IMR-90 (cell line): ENCODE measurements around the gene PFKP. TPM values are rescaled to one million over a fixed set of nuclear protein-coding genes. Genes with fewer than 3 reads are reported as not detected.

Experiments used
- ATAC-seq: fragments of 200-7000 bp; cut with Tn5 transposase; 2 replicates; pipeline ENCODE4 v1.9.1; 2020; ENCODE audit warnings: low read depth, mild to moderate bottlenecking, moderate library complexity
- BruUV-seq: library from RNA; stranded (reverse); fragments of 400-500 nt; replicated peaks from 2 replicates; lab custom pipeline; 2021; lab: Mats Ljungman, UMichigan
- CTCF ChIA-PET: fragments of 300-600 bp; formaldehyde crosslinking; extraction: SDS; loops from one replicate; lab custom pipeline; 2021; ENCODE audit warnings: antibody characterized with exemption; lab: Yijun Ruan, JAX
- POLR2A ChIA-PET: fragments of 300-600 bp; sonication (Branson Sonifier 250); formaldehyde crosslinking; loops from one replicate; lab custom pipeline; 2022; ENCODE audit warnings: antibody characterized with exemption; ENCODE audit not compliant: unreplicated experiment; lab: Charles Lee
- DNase-seq: peaks from one replicate; pipeline ENCODE4 v3.0.0; 2013
- H2AFZ ChIP-seq: replicated peaks from 2 replicates; pipeline ENCODE3; 2013; ENCODE audit warnings: low read length, mild to moderate bottlenecking; ENCODE audit not compliant: poor library complexity
- H2AK5ac ChIP-seq: 2 replicates; pipeline ENCODE4 v1.6.1; 2013; ENCODE audit warnings: low read depth, low read length, inconsistent platforms
- H2AK9ac ChIP-seq: replicated peaks from 2 replicates; pipeline ENCODE3; 2013; ENCODE audit warnings: mild to moderate bottlenecking, low read depth, low read length, moderate library complexity; ENCODE audit not compliant: poor library complexity
- H2BK120ac ChIP-seq: 2 replicates; pipeline ENCODE4 v1.6.1; 2013; ENCODE audit warnings: low read depth, low read length, inconsistent platforms
- H2BK15ac ChIP-seq: 3 replicates; pipeline ENCODE4 v1.6.1; 2013; ENCODE audit warnings: low read depth, low read length, inconsistent platforms
- H2BK20ac ChIP-seq: 2 replicates; pipeline ENCODE4 v1.6.1; 2013; ENCODE audit warnings: low read depth, mild to moderate bottlenecking, inconsistent platforms, low read length, moderate library complexity
- H2BK5ac ChIP-seq: 2 replicates; pipeline ENCODE4 v1.6.1; 2013; ENCODE audit warnings: mild to moderate bottlenecking, low read depth, low read length, inconsistent platforms; ENCODE audit not compliant: poor library complexity, severe bottlenecking
- H3K14ac ChIP-seq: replicated peaks from 2 replicates; pipeline ENCODE4 v1.6.1; 2013; ENCODE audit warnings: low read depth, low read length, inconsistent platforms
- H3K18ac ChIP-seq: 2 replicates; pipeline ENCODE4 v1.6.1; 2013; ENCODE audit warnings: low read depth, low read length, control low read depth
- H3K23ac ChIP-seq: 2 replicates; pipeline ENCODE4 v1.6.1; 2013; ENCODE audit warnings: low read depth, low read length, inconsistent platforms
- H3K27ac ChIP-seq: 2 replicates; pipeline ENCODE4 v1.5.1; 2013; ENCODE audit warnings: mild to moderate bottlenecking, control low read depth, low read length; ENCODE audit not compliant: insufficient read depth
- H3K27me3 ChIP-seq: 2 replicates; pipeline ENCODE4 v1.6.1; 2013; ENCODE audit warnings: low read length; ENCODE audit not compliant: control insufficient read depth, insufficient read depth
- H3K36me3 ChIP-seq: 2 replicates; pipeline ENCODE4 v1.6.1; 2013; ENCODE audit warnings: low read length, mixed read lengths; ENCODE audit not compliant: control insufficient read depth, insufficient read depth
- H3K4ac ChIP-seq: 2 replicates; pipeline ENCODE4 v1.6.1; 2013; ENCODE audit warnings: low read depth, low read length, inconsistent platforms
- H3K4me1 ChIP-seq: 2 replicates; pipeline ENCODE4 v1.6.1; 2013; ENCODE audit warnings: low read length, mixed read lengths; ENCODE audit not compliant: control insufficient read depth, insufficient read depth
- H3K4me2 ChIP-seq: 2 replicates; pipeline ENCODE4 v1.6.1; 2013; ENCODE audit warnings: low read depth, mild to moderate bottlenecking, control low read depth, low read length, moderate library complexity
- H3K4me3 ChIP-seq: 2 replicates; pipeline ENCODE4 v1.5.1; 2013; ENCODE audit warnings: low read depth, mild to moderate bottlenecking, control low read depth, low read length, moderate library complexity; ENCODE audit not compliant: insufficient read depth
- H3K56ac ChIP-seq: 2 replicates; pipeline ENCODE4 v1.6.1; 2013; ENCODE audit warnings: low read length, inconsistent platforms; ENCODE audit not compliant: insufficient read depth; ENCODE audit errors: extremely low read depth
- H3K79me1 ChIP-seq, 2 experiments: 2 replicates each; pipeline ENCODE4 v1.6.1; 2013; ENCODE audit warnings: low read length in 2 of 2, inconsistent platforms in 1 of 2, low read depth in 1 of 2
- H3K9ac ChIP-seq: 2 replicates; pipeline ENCODE4 v1.6.1; 2013; ENCODE audit warnings: low read depth, low read length, control low read depth
- H3K9me1 ChIP-seq: 2 replicates; pipeline ENCODE4 v1.6.1; 2013; ENCODE audit warnings: low read length, inconsistent platforms; ENCODE audit not compliant: insufficient read depth
- H3K9me3 ChIP-seq: 2 replicates; pipeline ENCODE4 v1.6.1; 2013; ENCODE audit warnings: low read length; ENCODE audit not compliant: control insufficient read depth, insufficient read depth
- H4K20me1 ChIP-seq: 2 replicates; pipeline ENCODE4 v1.6.1; 2013; ENCODE audit warnings: low read length, inconsistent platforms; ENCODE audit not compliant: insufficient read depth
- H4K5ac ChIP-seq: 2 replicates; pipeline ENCODE4 v1.6.1; 2013; ENCODE audit warnings: mild to moderate bottlenecking, low read depth, low read length, control low read depth
- H4K8ac ChIP-seq, 2 experiments: 2 replicates each; pipeline ENCODE4 v1.6.1; 2013; ENCODE audit warnings: low read depth in 2 of 2, low read length in 2 of 2, control low read depth in 1 of 2, inconsistent platforms in 1 of 2
- H4K91ac ChIP-seq: 2 replicates; pipeline ENCODE4 v1.6.1; 2013; ENCODE audit warnings: low read depth, low read length, inconsistent platforms; ENCODE audit not compliant: insufficient read depth
- CEBPB ChIP-seq: IDR thresholded peaks from 2 replicates; pipeline ENCODE4 v1.6.1; 2012; ENCODE audit warnings: low read depth, low read length, improper control_type of control experiment
- FOS ChIP-seq: fragments of 150-350 bp; IDR thresholded peaks from 2 replicates; pipeline ENCODE4 v1.6.1; 2016; ENCODE audit warnings: low read depth, low read length
- MAFK ChIP-seq: IDR thresholded peaks from 2 replicates; pipeline ENCODE4 v1.6.1; 2012; ENCODE audit warnings: low read depth, low read length, improper control_type of control experiment
- MAZ ChIP-seq: IDR thresholded peaks from 2 replicates; pipeline ENCODE4 v1.6.1; 2012; ENCODE audit warnings: low read depth, mild to moderate bottlenecking, low read length, improper control_type of control experiment, moderate library complexity, borderline replicate concordance
- POLR2A ChIP-seq: IDR thresholded peaks from 2 replicates; pipeline ENCODE4 v1.6.1; 2012; ENCODE audit warnings: mild to moderate bottlenecking, low read depth, low read length
- WGBS, 2 experiments: methylation state at CpG; one replicate each; pipeline versions ENCODE4 v1.1.5 to v1.1.7; 2013; ENCODE audit warnings: missing lambda C conversion rate in 2 of 2; ENCODE audit not compliant: insufficient read length in 1 of 2; ENCODE audit errors: extremely low coverage in 2 of 2; 5-methylcytosine and 5-hydroxymethylcytosine counted together
- dilution Hi-C: fragments of 300-500 bp; cut with HindIII; formaldehyde crosslinking; loops from one replicate; pipeline ENCODE4 v1.14.3; 2018; ENCODE audit warnings: low sequenced_read_pairs; ENCODE audit not compliant: unreplicated experiment
- in situ Hi-C: fragments of 300-500 bp; cut with MboI; formaldehyde crosslinking; loops from 3 replicates; pipeline ENCODE4 v1.14.3; 2019; ENCODE audit warnings: low sequenced_read_pairs, inconsistent platforms, mixed read lengths
- intact Hi-C: fragments of 100-400 bp; cut with micrococcal nuclease; formaldehyde crosslinking; loops from 2 replicates; pipeline ENCODE4 v1.10.0; 2022
- polyA plus RNA-seq, 3 experiments: library from polyadenylated mRNA; depleted of rRNA; stranded (reverse); fragments of >200 nt; gene quantifications; 2 replicates each; pipeline ENCODE4 v1.2.3, GENCODE V29; 2012; ENCODE audit warnings: low replicate concordance in 1 of 3
- total RNA-seq: library from RNA; depleted of rRNA; stranded (reverse); fragments of >200 nt; gene quantifications from 2 replicates; pipeline ENCODE4 v1.2.3, GENCODE V29; 2012

Gene PFKP
- total and polyA plus RNA-seq, 2 of the 4 experiments (the other 2 are of a cell fraction) = 223 to 294 TPM

- no peak overlapping the region for H2AFZ ChIP-seq
- peaks cover 16 to 55% of the 10 kb centered on the region in 2 experiments for H3K79me1 ChIP-seq
- BruUV-seq = no TSS peak
- H3K9ac ChIP-seq = no peak overlapping the region
- no peak overlapping the region for H2BK20ac ChIP-seq
- no peak overlapping the region for H3K23ac ChIP-seq
- WGBS, 2 experiments = 90% methylated on average over 14 of the region's 24 CpGs; no CpG with 5 or more reads in 1 of the 2 experiments
- no peak overlapping the region for H2BK120ac ChIP-seq
- no peak overlapping the region for H3K4me2 ChIP-seq
- in situ Hi-C loops (no loop called here), dilution Hi-C loops (no loop called here), intact Hi-C loops (no loop called here)
- H3K14ac ChIP-seq = no peak overlapping the region
- H3K9me3 ChIP-seq = no peaks in the 10 kb centered on the region
- no peak overlapping the region for H3K27ac ChIP-seq
- no peak overlapping the region for H2BK5ac ChIP-seq
- peaks cover 10% of the 10 kb centered on the region; the same call in 1 of the 2 replicates for H3K9me1 ChIP-seq
- no peak overlapping the region for H4K8ac ChIP-seq
- no peak overlapping the region for H3K56ac ChIP-seq
- peaks cover 38% of the 10 kb centered on the region for H4K20me1 ChIP-seq
- DNase-seq (no peak), ATAC-seq (no peak)
- CTCF ChIA-PET = no interaction called here
- no peak overlapping the region for H2AK5ac ChIP-seq
- no peak overlapping the region for H4K91ac ChIP-seq
- no peak overlapping the region for H3K4me3 ChIP-seq
- H2AK9ac ChIP-seq = no peak overlapping the region
- no peak overlapping the region for H3K4ac ChIP-seq
- H3K27me3 ChIP-seq = no peaks in the 10 kb centered on the region
- POLR2A ChIA-PET = no interaction called here
- TF ChIP-seq POLR2A = no peak
- TF ChIP-seq MAZ = no peak
- TF ChIP-seq MAFK = no peak
- TF ChIP-seq CEBPB = no peak
- TF ChIP-seq FOS = no peak
- no peaks in the 10 kb centered on the region for H3K4me1 ChIP-seq
- H2BK15ac ChIP-seq = no peak overlapping the region
- no peak overlapping the region for H4K5ac ChIP-seq
- no peak overlapping the region for H3K18ac ChIP-seq
- H3K36me3 ChIP-seq = peaks cover 86% of the 10 kb centered on the region
Measured at GRCh38 chr10:3125527-3126170, 58.3 kb downstream of the PFKP start.
